Gastroesophageal sphincter (tissue), 3 donors: ENCODE data around the gene STMN3.

Experiments
- POLR2AphosphoS5 ChIP-seq: sonication (generic); formaldehyde crosslinking; IDR thresholded peaks from one replicate; pipeline ENCODE4 v1.6.1; 2017; ENCODE audit warnings: antibody characterized with exemption
- TF ChIP-seq, protein P1 (sequence below), 4 experiments: fragments of 200-600 bp in 2 of 4; fragments of 450-650 bp in 2 of 4; sonication (generic) in 1 of 4; IDR thresholded peaks; one replicate each; pipeline ENCODE4 v1.5.1; 2017 to 2019; ENCODE audit warnings: antibody characterized with exemption in 4 of 4, mild to moderate bottlenecking in 2 of 4, moderate library complexity in 2 of 4

DNA sequence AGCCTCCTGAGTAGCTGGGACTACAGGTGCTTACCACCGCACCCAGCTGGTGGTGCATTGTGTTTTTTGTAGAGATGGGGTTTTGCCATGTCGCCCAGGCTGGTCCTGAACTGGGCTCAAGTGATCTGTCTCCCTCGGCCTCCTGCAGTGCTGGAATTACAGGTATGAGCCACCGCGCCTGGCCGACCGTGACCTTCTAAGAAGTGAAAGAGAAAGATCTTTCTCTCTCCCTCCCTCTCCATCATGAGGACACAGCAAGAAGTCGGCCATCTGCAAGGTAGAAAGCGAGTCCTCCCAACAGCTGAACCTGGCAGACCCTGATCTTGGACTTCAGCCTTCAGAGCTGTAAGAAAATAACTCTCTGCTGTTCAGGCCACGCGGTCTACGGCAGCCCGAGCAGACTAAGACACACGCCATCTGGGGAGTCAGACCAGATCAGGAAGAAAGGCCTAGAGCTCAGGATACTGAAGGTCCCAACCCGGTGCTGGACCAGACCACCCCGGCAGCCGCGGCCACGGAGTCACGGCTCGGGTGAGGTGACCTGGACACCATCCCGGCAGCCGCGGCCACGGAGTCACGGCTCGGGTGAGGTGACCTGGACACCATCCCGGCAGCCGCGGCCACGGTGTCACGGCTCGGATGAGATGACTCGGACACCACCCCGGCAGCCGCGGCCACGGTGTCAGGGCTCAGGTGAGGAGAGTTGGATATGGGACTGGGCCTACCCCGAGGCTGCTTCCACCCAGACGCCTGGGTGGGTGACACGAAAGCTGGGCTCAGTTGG is 35.9 kb downstream of the STMN3 start:
- TF ChIP-seq POLR2AphosphoS5, result no peak
- TF ChIP-seq, protein P1, sequence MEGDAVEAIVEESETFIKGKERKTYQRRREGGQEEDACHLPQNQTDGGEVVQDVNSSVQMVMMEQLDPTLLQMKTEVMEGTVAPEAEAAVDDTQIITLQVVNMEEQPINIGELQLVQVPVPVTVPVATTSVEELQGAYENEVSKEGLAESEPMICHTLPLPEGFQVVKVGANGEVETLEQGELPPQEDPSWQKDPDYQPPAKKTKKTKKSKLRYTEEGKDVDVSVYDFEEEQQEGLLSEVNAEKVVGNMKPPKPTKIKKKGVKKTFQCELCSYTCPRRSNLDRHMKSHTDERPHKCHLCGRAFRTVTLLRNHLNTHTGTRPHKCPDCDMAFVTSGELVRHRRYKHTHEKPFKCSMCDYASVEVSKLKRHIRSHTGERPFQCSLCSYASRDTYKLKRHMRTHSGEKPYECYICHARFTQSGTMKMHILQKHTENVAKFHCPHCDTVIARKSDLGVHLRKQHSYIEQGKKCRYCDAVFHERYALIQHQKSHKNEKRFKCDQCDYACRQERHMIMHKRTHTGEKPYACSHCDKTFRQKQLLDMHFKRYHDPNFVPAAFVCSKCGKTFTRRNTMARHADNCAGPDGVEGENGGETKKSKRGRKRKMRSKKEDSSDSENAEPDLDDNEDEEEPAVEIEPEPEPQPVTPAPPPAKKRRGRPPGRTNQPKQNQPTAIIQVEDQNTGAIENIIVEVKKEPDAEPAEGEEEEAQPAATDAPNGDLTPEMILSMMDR (IDR thresholded peaks at IDR 0.05), result no peak
